Articular chondrocyte of knee joint (primary cell): ENCODE results near the gene DNAI4. TPM values are rescaled to one million over a fixed set of nuclear protein-coding genes. Genes with fewer than 3 reads are reported as not detected.

Source experiments
- total RNA-seq: library from RNA; depleted of rRNA; stranded (reverse); fragments of >200 nt; gene quantifications from 2 replicates; pipeline ENCODE4 v1.2.3, GENCODE V29; 2012

The DNAI4 gene, protein sequence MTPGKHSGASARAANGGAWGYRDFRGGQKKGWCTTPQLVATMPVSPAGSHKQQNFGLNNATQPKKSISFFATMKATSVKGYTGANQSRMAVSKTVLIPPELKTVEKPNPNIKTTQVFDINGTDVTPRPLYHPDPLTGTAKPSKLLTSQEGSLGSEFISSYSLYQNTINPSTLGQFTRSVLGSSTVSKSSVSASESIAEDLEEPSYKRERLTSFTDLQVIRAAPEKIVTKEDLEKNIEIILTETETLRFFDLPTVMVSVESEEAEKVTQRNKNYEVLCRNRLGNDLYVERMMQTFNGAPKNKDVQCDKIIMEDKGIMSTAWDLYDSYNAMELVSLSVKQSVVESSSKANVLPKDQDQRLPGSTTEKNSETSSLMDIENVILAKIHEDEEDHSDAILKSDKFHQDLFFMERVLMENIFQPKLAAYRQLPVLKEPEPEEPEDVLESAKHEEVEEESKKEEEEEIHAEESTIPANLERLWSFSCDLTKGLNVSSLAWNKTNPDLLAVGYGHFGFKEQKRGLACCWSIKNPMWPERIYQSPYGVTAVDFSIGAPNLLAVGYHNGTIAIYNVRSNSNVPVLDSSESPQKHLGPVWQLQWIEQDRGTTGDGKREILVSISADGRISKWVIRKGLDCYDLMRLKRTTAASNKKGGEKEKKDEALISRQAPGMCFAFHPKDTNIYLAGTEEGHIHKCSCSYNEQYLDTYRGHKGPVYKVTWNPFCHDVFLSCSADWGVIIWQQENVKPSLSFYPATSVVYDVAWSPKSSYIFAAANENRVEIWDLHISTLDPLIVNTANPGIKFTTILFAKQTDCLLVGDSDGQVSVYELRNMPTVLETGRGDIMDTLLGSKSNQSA
- total RNA-seq, result 9.5 and 15.9 TPM in 2 replicates

DNA sequence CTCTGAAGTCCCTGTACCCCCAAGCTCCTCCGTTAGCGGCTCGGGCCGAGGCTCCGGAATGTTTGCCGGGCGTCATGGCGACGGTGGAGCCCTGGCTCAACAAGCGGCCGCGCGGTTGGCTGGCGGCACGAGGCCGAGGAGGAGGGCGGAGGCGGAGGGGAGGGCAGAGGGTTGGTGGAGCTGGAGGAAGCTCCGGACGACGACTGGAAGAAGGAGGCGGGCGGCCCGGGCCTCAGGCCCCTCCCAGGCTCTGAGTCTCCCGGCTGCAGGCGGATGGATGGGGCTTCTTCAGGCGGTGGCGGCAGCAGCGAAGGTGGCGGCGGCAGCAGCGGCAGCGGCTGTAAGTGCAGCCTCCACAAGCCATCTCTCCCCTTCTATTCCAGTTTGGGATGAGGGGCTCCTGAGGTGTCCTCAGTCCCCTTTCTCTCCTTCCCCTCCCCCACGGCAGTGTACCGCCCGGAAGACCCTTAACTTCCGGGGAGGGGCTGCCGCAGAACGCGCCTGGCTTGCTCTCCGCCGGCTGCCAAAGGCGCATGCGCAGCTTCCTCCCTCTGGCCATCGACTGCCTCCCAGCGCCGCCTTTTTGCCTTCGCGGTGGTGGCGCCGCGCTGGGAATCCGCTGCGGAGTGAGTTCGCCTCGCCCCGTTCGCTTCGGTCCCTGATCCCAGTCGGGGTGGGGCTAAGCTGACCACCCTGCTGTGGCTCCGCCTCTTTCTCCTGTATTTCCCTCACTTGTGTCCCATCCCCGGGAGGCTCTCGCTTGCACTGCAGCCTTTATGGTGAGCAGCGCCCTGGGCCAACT lies at the start of gene DNAI4, which contains the start of gene MIER1:
Gene DNAI4, minus strand, starts transcription at position 101 of the 802 bp plus-strand sequence. Its CDS starts 25 bp downstream, at position 76.
Gene MIER1, plus strand, starts transcription at position 235 of the 802 bp plus-strand sequence. Its CDS starts 39 bp downstream, at position 274.

Other genes starting within 250 kb of the DNAI4 start
- 0.52 and 3.4 TPM in 2 replicates for gene DYNLT5, start 172.4 kb downstream of the DNAI4 start, total RNA-seq
- 0.26 TPM in 1 of 2 replicates, not detected in the other for gene INSL5, start 123.6 kb downstream of the DNAI4 start, total RNA-seq
- gene MIER1, start 134 bp upstream of the DNAI4 start, total RNA-seq, result 62.3 and 63.1 TPM in 2 replicates
- 24.3 and 26.3 TPM in 2 replicates for gene SLC35D1, start 129.3 kb upstream of the DNAI4 start, total RNA-seq
- not detected in 2 replicates for gene C1orf141, start 210.1 kb upstream of the DNAI4 start, total RNA-seq
- not detected in 2 replicates for gene IL23R, start 241.6 kb upstream of the DNAI4 start, total RNA-seq